ENCODE measurements around the gene CTNNA3. TPM values are rescaled to one million over a fixed set of nuclear protein-coding genes. Genes with fewer than 3 reads are reported as not detected.

Gene CTNNA3
- total RNA-seq, 4 donors from 2014 or later, result 14.3 to 49.5 (median 24.2) TPM

DNA sequence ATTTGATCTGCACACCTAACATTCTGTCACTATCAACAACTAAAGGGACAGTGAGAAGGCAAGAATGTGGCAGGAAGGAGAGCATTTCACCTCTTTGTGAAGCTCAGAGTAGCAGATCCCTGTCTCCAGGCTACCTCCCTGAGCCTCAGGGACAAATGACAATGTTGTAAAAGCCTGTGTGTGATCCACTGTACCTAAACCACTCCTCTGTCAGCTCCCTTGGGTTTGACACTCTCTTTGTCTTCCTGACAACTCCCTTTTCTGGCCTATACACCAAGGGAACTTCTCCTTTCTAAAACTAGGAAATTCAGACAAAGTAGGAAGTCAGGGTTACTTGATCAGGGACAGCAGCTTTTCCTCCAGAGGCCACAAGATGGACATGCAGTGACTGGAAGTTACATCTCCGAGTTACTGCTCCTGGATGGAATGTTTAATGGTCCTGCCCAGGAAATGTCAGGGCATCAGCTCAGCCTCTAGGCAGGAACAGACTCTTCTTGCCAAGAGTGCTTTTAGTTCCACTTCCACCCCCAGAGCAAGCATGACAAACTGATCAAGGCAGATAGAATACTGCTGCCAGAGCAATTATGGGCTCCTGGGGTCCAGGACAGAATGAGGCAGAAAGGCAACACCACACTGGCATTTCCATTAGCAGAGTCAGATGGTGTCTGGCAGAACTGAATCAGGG lies 1784.7 kb downstream of the CTNNA3 start:
- no peak for DNase-seq
- intact Hi-C loops (cut with DNase I; ENCODE audit: low total_unique reads) (no loop called here), in situ Hi-C loops (cut with MboI; ENCODE audit: low sequenced_read_pairs in 4 of 4) (no loop called here)
- Histone ChIP-seq H3K27me3 (no peaks in the 10 kb centered on the region), H3K27ac (no peak overlapping the region), H3K4me1 (no peaks in the 10 kb centered on the region), H3K36me3 (no peaks in the 10 kb centered on the region), H3K4me3 (no peak overlapping the region), H3K9me3 (no peaks in the 10 kb centered on the region)
- TF ChIP-seq POLR2A (IDR thresholded peaks at IDR 0.05), result no peak
- TF ChIP-seq, protein P1, sequence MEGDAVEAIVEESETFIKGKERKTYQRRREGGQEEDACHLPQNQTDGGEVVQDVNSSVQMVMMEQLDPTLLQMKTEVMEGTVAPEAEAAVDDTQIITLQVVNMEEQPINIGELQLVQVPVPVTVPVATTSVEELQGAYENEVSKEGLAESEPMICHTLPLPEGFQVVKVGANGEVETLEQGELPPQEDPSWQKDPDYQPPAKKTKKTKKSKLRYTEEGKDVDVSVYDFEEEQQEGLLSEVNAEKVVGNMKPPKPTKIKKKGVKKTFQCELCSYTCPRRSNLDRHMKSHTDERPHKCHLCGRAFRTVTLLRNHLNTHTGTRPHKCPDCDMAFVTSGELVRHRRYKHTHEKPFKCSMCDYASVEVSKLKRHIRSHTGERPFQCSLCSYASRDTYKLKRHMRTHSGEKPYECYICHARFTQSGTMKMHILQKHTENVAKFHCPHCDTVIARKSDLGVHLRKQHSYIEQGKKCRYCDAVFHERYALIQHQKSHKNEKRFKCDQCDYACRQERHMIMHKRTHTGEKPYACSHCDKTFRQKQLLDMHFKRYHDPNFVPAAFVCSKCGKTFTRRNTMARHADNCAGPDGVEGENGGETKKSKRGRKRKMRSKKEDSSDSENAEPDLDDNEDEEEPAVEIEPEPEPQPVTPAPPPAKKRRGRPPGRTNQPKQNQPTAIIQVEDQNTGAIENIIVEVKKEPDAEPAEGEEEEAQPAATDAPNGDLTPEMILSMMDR (IDR thresholded peaks at IDR 0.05 in 4 of 5, conservative IDR thresholded peaks at IDR 0.05 in 1 of 5), result no peak
- ATAC-seq, result no peak

DNA sequence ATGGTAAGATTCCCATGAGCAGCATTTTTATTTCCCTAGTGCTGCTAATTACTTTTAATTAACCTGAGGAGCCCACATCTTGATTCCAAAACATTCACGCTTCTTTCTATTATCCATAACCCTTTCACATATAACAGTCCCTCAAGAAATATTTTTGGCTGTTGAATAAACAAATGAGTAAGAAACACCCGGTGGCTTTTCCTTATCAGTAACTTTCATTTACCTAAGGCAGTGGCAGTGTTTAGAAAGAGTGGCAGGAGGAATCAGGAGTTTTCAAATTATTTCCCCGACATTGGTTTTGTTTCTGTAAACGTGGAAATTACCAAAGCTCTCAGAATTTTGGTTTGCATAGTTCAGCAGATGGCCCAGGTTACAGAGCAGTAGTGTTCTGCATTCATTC lies 1785.8 kb downstream of the CTNNA3 start:
- intact Hi-C loops (cut with DNase I; ENCODE audit: low total_unique reads) (no loop called here), in situ Hi-C loops (cut with MboI; ENCODE audit: low sequenced_read_pairs in 4 of 4) (no loop called here)
- no peak overlapping the region for H3K27ac ChIP-seq
- H3K4me1 ChIP-seq, result no peaks in the 10 kb centered on the region
- DNase-seq (no peak), ATAC-seq (no peak)
- no peaks in the 10 kb centered on the region for H3K27me3 ChIP-seq
- H3K4me3 ChIP-seq, result no peak overlapping the region
- TF ChIP-seq POLR2A (IDR thresholded peaks at IDR 0.05), result no peak
- H3K9me3 ChIP-seq, result no peaks in the 10 kb centered on the region
- no peaks in the 10 kb centered on the region for H3K36me3 ChIP-seq

DNA sequence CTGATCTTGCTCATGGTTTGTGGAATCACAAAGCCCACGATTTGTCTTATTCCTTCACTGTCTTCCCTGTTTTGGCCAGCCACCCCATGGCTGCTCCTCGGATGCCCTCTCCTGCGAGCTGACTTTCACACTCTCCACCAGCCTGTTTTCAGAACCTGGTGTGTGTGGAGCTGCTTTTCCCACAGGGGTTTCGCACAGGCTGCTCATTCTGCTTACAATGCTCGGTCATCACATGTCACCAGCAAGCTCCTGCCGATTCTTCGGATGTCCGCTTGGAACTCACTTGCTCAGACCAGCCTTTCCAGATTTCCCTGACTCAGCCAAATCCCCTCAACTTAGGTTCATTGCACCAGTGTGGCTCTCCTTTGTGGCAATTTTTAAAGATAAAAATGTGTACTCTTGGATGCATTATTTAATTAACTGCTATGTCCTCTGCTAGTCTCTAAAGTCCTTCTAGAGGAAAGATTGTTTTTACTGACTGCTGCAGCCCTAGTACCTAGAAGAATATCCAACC lies 1788.7 kb downstream of the CTNNA3 start:
- intact Hi-C loops (cut with DNase I; ENCODE audit: low total_unique reads) (no loop called here), in situ Hi-C loops (cut with MboI; ENCODE audit: low sequenced_read_pairs in 4 of 4) (no loop called here)
- ATAC-seq (no peak), DNase-seq (no peak)
- TF ChIP-seq, protein P1 (IDR thresholded peaks at IDR 0.05 in 4 of 5, conservative IDR thresholded peaks at IDR 0.05 in 1 of 5), result no peak
- no peak overlapping the region for H3K4me3 ChIP-seq
- H3K4me1 ChIP-seq, result no peaks in the 10 kb centered on the region
- no peaks in the 10 kb centered on the region for H3K27me3 ChIP-seq
- H3K27ac ChIP-seq, result no peak overlapping the region
- H3K36me3 ChIP-seq, result no peaks in the 10 kb centered on the region
- H3K9me3 ChIP-seq, result no peaks in the 10 kb centered on the region

DNA sequence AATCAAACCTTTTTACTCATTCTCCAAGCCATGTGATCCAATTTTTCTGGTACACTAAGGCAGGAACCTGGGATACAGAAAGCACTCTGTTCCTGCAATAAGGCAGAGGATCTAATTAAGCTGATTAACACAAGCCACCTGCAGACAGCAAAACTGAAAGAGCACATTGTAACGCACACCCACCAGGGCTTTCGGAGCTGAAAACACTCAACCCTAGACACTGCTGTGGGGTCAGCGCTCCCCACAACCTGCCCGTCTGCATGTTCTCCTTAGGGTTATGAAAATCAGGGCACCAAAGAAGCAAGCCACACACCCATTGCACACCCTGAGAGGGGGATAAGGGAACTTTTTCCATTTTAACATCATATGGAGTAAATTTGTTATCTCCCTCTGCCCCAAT lies 1792.4 kb downstream of the CTNNA3 start:
- DNase-seq (no peak), ATAC-seq (no peak)
- H3K9me3 ChIP-seq, result no peaks in the 10 kb centered on the region
- H3K4me3 ChIP-seq, result no peak overlapping the region
- H3K36me3 ChIP-seq, result no peaks in the 10 kb centered on the region
- no peaks in the 10 kb centered on the region for H3K4me1 ChIP-seq
- no peaks in the 10 kb centered on the region for H3K27me3 ChIP-seq
- in situ Hi-C loops (cut with MboI; ENCODE audit: low sequenced_read_pairs in 4 of 4), result no loop called here
- TF ChIP-seq, protein P1 (IDR thresholded peaks at IDR 0.05 in 4 of 5, conservative IDR thresholded peaks at IDR 0.05 in 1 of 5), result no peak
- no peak for TF ChIP-seq POLR2A (IDR thresholded peaks at IDR 0.05)
- intact Hi-C loops (cut with DNase I; ENCODE audit: low total_unique reads), result no loop called here
- no peak overlapping the region for H3K27ac ChIP-seq

DNA sequence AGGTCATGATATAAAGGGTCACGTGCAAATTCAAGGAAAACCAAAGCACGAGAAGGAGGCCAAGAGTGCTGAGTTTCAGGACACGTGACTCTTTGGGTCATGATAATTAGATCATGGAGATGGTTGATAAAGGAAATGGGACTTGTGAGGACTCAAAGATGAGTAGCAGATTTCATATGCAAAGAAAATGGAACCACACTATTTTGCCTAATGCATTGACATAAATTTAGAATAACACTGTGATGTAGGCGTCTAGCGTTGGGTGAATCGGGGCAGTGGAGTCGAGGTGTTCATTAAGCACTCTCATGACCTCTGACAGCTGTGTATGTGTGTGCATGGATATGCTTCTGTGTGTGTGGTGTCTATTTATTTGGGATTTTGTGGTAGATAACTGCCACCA lies 1795.7 kb downstream of the CTNNA3 start:
- Histone ChIP-seq H3K4me1 (no peaks in the 10 kb centered on the region), H3K9me3 (no peaks in the 10 kb centered on the region), H3K27ac (no peak overlapping the region), H3K36me3 (no peaks in the 10 kb centered on the region), H3K27me3 (no peaks in the 10 kb centered on the region), H3K4me3 (no peak overlapping the region)
- DNase-seq, result no peak
- ATAC-seq, result no peak
- intact Hi-C loops (cut with DNase I; ENCODE audit: low total_unique reads), result no loop called here
- TF ChIP-seq POLR2A (IDR thresholded peaks at IDR 0.05), result no peak
- TF ChIP-seq, protein P1 (IDR thresholded peaks at IDR 0.05 in 4 of 5, conservative IDR thresholded peaks at IDR 0.05 in 1 of 5), result no peak
- in situ Hi-C loops (cut with MboI; ENCODE audit: low sequenced_read_pairs in 4 of 4), result no loop called here
